ENCODE results near the gene CAGE1.
"Not testable (repeated sequence)": the region's sequence is repeated elsewhere in the genome, so short reads cannot be mapped to it uniquely, and the experiment has no call there.

GRCh38 chr6:7344773-7345450 lies 44.6 kb downstream of the CAGE1 start:
- not testable (repeated sequence) for TF ChIP-seq POLR2A, CTCF (IDR thresholded peaks at IDR 0.05)

Measured in body of pancreas (tissue), 4 donors.